GM12875 (cell line): Measurements from ENCODE around the gene FREY1.

Experiments used
- H3K4me3 ChIP-seq: one replicate; pipeline ENCODE4 v1.5.1; 2011; ENCODE audit warnings: low read depth, low read length, control low read depth
- TF ChIP-seq, protein P1 (sequence below): IDR thresholded peaks from 2 replicates; pipeline ENCODE4 v1.5.1; 2011; ENCODE audit warnings: low read depth, mild to moderate bottlenecking, control low read depth, inconsistent platforms, low read length, moderate library complexity, borderline replicate concordance; ENCODE audit not compliant: insufficient read depth

Gene FREY1

GRCh38 chr11:45904309-45904915 lies 2.7 kb downstream of the FREY1 start:
- TF ChIP-seq, protein P1, sequence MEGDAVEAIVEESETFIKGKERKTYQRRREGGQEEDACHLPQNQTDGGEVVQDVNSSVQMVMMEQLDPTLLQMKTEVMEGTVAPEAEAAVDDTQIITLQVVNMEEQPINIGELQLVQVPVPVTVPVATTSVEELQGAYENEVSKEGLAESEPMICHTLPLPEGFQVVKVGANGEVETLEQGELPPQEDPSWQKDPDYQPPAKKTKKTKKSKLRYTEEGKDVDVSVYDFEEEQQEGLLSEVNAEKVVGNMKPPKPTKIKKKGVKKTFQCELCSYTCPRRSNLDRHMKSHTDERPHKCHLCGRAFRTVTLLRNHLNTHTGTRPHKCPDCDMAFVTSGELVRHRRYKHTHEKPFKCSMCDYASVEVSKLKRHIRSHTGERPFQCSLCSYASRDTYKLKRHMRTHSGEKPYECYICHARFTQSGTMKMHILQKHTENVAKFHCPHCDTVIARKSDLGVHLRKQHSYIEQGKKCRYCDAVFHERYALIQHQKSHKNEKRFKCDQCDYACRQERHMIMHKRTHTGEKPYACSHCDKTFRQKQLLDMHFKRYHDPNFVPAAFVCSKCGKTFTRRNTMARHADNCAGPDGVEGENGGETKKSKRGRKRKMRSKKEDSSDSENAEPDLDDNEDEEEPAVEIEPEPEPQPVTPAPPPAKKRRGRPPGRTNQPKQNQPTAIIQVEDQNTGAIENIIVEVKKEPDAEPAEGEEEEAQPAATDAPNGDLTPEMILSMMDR = no peak
- no peak overlapping the region for H3K4me3 ChIP-seq

GRCh38 chr11:45902452-45903380 lies 4.4 kb downstream of the FREY1 start:
- TF ChIP-seq, protein P1 = no peak
- H3K4me3 ChIP-seq = no peak overlapping the region

GRCh38 chr11:45901626-45902025 lies 5.4 kb downstream of the FREY1 start:
- H3K4me3 ChIP-seq = no peak overlapping the region
- TF ChIP-seq, protein P1 = no peak

DNA sequence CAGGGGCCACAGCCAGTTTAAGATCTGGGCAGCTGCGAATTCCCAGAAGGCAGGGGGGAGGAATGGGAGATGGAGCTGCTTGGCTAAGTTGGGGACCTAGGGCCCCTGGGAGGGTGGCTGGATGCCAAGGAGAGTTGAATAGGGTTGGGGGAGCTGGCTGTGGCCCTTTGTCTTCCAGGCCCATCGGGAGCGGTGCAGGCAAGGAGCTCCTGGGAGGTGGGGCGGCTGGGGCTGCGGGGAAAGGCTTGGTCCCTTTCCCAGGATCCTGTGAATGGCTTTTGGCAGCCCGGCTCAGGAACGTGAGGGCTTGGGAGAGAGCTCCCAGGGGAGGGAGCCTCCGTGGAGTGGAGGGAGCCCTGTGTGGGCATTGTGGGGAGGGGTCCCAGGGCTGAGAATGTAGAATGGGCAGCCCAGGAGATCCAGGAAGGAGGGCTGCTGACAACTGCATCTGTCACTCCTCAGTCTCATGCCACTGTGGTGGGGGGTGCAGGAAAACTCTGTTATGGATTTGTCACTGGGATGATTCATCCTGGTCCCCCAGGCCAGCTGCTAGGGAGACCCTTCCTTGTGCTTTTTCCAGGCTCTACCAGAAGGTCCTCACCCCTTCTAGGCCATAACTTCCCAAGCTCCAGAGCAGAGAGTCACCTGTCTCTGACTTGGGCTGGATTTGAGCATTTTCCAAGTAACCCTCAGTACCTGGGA lies 6.0 kb downstream of the FREY1 start:
- no peak overlapping the region for H3K4me3 ChIP-seq

DNA sequence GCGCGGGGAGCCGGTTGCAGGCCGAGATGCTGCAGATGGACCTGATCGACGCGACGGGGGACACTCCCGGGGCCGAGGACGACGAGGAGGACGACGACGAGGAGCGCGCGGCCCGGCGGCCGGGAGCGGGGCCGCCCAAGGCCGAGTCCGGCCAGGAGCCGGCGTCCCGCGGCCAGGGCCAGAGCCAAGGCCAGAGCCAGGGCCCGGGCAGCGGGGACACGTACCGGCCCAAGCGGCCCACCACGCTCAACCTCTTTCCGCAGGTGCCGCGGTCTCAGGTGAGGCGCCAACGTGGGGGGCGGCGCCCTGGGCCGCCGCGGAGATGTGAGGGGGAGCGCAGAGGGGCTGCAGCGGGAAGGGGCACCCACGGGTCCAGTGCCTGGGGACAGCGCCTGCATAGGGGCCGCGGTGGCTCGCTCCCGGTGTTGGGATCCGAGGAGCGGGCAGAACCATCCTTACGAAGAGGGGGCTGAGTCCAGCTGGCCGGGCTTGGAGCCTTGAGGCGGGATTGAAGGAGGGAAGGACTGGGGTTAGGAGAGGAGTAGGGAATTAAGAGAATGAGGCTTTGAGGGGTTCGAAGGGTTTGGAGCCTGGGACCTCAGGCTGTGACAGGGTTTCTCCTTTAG lies 6.8 kb downstream of the FREY1 start:
- peak overlapping the region; percentile 23 for H3K4me3 ChIP-seq

More for the DNA sequence above, 6.0 kb downstream of the FREY1 start:
- TF ChIP-seq, protein P1 = no peak

DNA sequence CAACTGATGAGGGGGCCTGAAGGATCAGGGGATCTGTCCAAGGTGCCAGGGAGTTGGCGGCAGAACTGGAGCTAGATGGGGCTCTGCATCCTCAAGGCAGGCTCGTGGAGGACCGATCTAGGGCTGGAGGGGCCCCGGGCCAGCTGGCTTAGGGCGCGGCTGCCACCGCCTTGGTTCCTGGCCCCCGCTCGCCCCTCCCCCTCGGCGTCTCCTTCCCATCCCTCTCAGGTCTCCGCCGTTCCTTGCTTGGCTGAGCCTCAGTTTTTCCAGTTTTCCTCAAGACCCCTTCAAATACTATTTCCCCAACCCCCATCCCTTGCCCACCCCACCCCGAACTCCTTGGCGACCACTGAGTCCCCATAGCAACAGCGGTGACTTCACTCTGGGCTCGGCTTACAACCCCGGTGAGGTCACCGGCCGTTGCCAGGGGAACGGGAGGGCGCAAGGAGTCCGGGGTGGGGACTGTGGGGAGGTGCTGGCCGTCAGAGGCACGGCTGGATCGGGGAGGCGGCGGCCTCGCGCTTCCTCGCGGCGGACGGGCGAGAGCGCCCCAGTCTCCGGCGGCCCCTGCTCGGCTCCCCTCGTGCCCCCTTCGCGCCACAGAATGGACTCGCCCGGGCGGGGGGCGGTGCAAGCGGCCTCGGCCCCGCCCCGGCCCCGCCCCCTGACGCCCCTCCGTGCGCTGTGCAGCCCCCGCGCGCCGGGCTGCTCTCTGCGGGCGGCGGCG lies 7.5 kb downstream of the FREY1 start:
- H3K4me3 ChIP-seq = peak overlapping the region; percentile 23
- TF ChIP-seq, protein P1 = no peak
